Thoracic aorta (tissue), 2 donors: ENCODE data around the gene TRIP13. TPM values are rescaled to one million over a fixed set of nuclear protein-coding genes. Genes with fewer than 3 reads are reported as not detected.
"Not testable (repeated sequence)": the region's sequence is repeated elsewhere in the genome, so short reads cannot be mapped to it uniquely, and the experiment has no call there.

Experiments
- ATAC-seq: fragments of 150-250 bp; one replicate; pipeline ENCODE4 v1.8.0; 2017; ENCODE audit warnings: low read depth; ENCODE audit not compliant: insufficient number of reproducible peaks, low FRiP score
- DNase-seq: peaks from one replicate; pipeline ENCODE4 v3.0.0-alpha.2; 2020; ENCODE audit warnings: low spot score
- H3K27ac ChIP-seq, 2 donors: fragments of 200-600 bp; sonication (generic); 1 replicate in 1 of 2; 2 replicates in 1 of 2; pipeline ENCODE4 v1.5.1; 2016; ENCODE audit warnings: mild to moderate bottlenecking in 2 of 2, moderate library complexity in 2 of 2
- H3K27me3 ChIP-seq: fragments of 200-600 bp; sonication (generic); replicated peaks from 2 replicates; pipeline ENCODE4 v1.6.0; 2016; ENCODE audit warnings: mild to moderate bottlenecking; ENCODE audit not compliant: insufficient read depth
- H3K36me3 ChIP-seq: fragments of 200-600 bp; sonication (generic); one replicate; pipeline ENCODE4 v1.5.1; 2016
- H3K4me1 ChIP-seq, 2 donors: fragments of 200-600 bp; sonication (generic); 1 replicate in 1 of 2; 2 replicates in 1 of 2; pipeline versions ENCODE4 v1.5.1 to v1.6.0; 2016; ENCODE audit warnings: low read depth in 2 of 2, mild to moderate bottlenecking in 1 of 2; ENCODE audit not compliant: control insufficient read depth in 1 of 2
- H3K4me3 ChIP-seq: fragments of 200-600 bp; sonication (generic); 2 replicates; pipeline ENCODE4 v1.5.1; 2016; ENCODE audit warnings: mild to moderate bottlenecking
- H3K9me3 ChIP-seq: fragments of 200-600 bp; sonication (generic); 2 replicates; pipeline ENCODE4 v1.5.1; 2016
- total RNA-seq, 2 donors: library from RNA; depleted of rRNA; stranded (reverse); fragments of >200 nt; gene quantifications; one replicate each; pipeline versions ENCODE4 v1.1.0 to v1.2.3, GENCODE V29; 2016
- TF ChIP-seq, protein P1 (sequence below): fragments of 200-600 bp; sonication (generic); IDR thresholded peaks from one replicate; pipeline ENCODE4 v1.5.1; 2019; ENCODE audit warnings: antibody characterized with exemption

Gene TRIP13
- total RNA-seq, 2 donors from 2014 or later = 1.6 TPM; not detected in 1

DNA sequence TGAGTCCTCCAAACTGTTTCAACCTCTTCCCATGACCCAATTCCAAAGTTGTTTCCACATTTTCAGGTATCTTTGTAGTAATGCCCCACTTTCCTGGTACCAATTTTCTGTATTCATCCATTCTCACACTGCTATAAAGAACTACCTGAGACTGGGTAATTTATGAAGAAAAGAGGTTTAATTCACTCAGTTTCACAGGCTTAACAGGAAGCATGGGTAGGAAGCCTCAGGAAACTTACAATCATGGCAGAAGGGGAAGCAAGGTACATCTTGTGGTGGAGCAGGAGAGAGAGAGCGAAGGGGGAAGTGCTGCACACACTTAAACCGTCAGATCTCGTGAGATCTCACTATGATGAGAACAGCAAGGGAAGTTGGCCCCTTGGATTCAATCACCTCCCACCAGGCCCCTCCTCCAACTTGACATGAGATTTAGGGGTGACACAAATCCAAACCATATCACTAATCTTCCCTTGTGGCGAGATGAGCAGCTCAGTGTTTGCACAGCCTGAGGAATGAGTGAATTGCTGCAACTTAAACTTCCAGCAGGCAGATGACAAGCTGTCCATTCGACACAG lies 42.9 kb downstream of the TRIP13 start:
- ATAC-seq (no peak), DNase-seq (no peak)
- TF ChIP-seq, protein P1, sequence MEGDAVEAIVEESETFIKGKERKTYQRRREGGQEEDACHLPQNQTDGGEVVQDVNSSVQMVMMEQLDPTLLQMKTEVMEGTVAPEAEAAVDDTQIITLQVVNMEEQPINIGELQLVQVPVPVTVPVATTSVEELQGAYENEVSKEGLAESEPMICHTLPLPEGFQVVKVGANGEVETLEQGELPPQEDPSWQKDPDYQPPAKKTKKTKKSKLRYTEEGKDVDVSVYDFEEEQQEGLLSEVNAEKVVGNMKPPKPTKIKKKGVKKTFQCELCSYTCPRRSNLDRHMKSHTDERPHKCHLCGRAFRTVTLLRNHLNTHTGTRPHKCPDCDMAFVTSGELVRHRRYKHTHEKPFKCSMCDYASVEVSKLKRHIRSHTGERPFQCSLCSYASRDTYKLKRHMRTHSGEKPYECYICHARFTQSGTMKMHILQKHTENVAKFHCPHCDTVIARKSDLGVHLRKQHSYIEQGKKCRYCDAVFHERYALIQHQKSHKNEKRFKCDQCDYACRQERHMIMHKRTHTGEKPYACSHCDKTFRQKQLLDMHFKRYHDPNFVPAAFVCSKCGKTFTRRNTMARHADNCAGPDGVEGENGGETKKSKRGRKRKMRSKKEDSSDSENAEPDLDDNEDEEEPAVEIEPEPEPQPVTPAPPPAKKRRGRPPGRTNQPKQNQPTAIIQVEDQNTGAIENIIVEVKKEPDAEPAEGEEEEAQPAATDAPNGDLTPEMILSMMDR = no peak
- no peaks in the 10 kb centered on the region for H3K4me1 ChIP-seq
- no peak overlapping the region for H3K27ac ChIP-seq
- H3K4me3 ChIP-seq = no peak overlapping the region
- H3K9me3 ChIP-seq = no peaks in the 10 kb centered on the region
- no peaks in the 10 kb centered on the region for H3K36me3 ChIP-seq
- no peaks in the 10 kb centered on the region for H3K27me3 ChIP-seq

DNA sequence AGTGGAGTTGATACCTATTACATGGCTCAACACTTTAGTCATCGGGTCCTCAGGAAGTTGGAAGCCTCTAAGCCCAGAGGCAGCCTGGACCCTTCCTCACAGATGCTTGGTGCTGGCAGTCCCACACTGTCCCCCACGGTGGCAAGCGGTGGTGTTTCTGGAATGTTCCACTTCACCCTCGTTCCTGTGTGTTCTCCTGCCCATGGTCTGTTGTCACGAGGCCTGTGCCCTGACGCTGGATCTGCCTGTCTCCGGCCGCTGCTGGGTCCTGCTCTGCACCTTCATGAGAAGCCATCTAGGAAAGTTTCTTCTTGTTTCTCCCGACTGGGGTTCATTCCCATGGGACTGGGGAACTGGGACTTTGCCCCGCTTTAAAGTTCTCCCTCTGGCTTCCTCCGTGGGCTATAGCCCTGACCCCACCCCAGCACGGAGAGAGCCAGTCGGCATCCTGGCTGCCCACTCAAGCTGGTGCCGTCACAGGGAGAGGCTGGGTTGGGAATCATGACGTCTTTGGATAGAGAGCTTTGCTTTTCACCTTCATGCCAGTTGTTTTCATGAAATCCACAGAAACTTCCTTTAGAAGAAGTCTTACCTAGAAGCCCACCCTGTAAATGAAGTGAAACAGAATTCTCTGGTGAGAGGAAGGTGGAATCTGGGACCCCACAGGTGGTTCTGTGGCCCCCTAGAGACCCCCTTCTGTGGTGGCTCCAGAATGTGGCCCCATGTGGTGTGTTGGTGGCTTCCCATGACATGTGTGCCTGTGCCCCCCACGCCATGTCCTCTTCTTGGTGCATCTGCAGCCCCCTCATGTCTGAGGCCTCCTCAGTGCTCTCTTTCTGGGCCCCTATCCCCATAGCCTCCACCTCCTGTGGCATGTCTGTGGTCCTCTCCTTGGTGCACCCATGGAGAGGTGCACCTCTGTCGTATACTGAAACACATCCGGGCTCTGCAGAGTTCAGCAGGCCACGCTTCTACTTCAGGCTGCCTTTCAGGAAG lies 43.8 kb downstream of the TRIP13 start:
- no peaks in the 10 kb centered on the region for H3K4me1 ChIP-seq
- no peaks in the 10 kb centered on the region for H3K36me3 ChIP-seq
- TF ChIP-seq, protein P1 = no peak
- H3K27ac ChIP-seq = no peak overlapping the region
- ATAC-seq (no peak), DNase-seq (no peak)
- H3K27me3 ChIP-seq = no peaks in the 10 kb centered on the region
- H3K9me3 ChIP-seq = no peaks in the 10 kb centered on the region
- no peak overlapping the region for H3K4me3 ChIP-seq

DNA sequence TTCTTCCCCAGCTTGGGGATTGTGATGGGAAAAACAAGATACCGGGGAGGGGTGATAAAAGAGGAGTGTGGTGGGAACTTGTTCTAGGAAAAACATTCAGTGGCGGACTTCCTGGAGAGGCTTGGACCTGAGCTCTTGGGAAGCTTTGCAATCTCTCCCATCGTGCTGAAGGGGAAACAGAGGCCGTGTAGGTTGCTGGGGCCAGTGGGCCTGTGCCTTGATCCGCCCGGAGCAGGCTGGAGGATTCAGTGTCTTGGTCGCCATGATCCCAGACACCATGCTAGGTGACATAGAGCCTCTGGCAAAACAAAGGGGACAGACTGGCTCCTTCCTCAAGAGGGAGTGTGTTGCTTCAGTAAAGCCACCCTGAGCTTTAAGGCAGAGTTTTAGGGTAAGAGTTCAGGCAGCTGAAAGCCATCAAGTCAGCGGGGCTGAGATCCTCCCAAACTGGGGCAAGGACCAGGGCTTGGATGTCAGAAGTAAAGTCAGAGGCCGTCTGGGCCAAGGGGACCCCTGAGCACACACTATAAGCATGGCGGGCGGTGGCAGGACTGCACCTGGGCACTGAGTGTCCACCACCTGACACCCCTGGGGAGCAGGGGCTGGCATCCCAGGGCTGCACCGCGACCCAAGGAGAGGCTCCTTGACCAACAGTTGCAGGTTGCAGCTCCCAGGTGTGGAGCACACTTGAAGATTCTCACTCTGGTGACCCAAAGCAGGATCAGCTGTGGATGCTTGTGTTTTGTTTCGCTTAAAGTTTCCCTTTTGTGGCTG lies 44.7 kb downstream of the TRIP13 start:
- no peaks in the 10 kb centered on the region for H3K36me3 ChIP-seq
- TF ChIP-seq, protein P1 = no peak
- DNase-seq (no peak), ATAC-seq (no peak)
- H3K9me3 ChIP-seq = no peaks in the 10 kb centered on the region
- H3K27me3 ChIP-seq = no peaks in the 10 kb centered on the region
- no peak overlapping the region for H3K4me3 ChIP-seq
- H3K27ac ChIP-seq = no peak overlapping the region
- no peaks in the 10 kb centered on the region for H3K4me1 ChIP-seq

GRCh38 chr5:939368-939767 lies 46.7 kb downstream of the TRIP13 start:
- Histone ChIP-seq H3K9me3 (no peaks in the 10 kb centered on the region), H3K27ac (no peak overlapping the region), H3K27me3 (no peaks in the 10 kb centered on the region), H3K4me1 (no peaks in the 10 kb centered on the region), H3K36me3 (no peaks in the 10 kb centered on the region), H3K4me3 (no peak overlapping the region)
- ATAC-seq = no peak
- TF ChIP-seq, protein P1 = no peak
- no peak for DNase-seq

- H3K4me1 ChIP-seq, DNase-seq, ATAC-seq, H3K9me3 ChIP-seq, H3K27me3 ChIP-seq, H3K27ac ChIP-seq, H3K4me3 ChIP-seq, H3K36me3 ChIP-seq: not testable (repeated sequence)
Measured at GRCh38 chr5:940741-941140, 48.1 kb downstream of the TRIP13 start.
